ENCODE data around the gene PHEX. TPM values are rescaled to one million over a fixed set of nuclear protein-coding genes. Genes with fewer than 3 reads are reported as not detected.

PHEX gene
- total and polyA plus RNA-seq, 4 donors, result 0.55 to 1.2 (median 0.77) TPM

GRCh38 chrX:22155126-22155525, 123.0 kb downstream of the PHEX start:
- no peaks in the 10 kb centered on the region for H3K4me1 ChIP-seq (ENCODE audit: control insufficient read depth, insufficient read depth, low read length)
- no peak for DNase-seq (ENCODE audit: low read depth in 4 of 6, low spot score in 6 of 6)
- H3K4me3 ChIP-seq (ENCODE audit: low read depth, low read length), result no peak overlapping the region
- no peaks in the 10 kb centered on the region for H3K27me3 ChIP-seq (ENCODE audit: control insufficient read depth, insufficient read depth, low read length)
- no peaks in the 10 kb centered on the region for H3K9me3 ChIP-seq (ENCODE audit: control insufficient read depth, insufficient read depth, low read length)
- WGBS (ENCODE audit: insufficient coverage), result 83% methylated on average over 3 of the region's 6 CpGs
- H3K36me3 ChIP-seq (ENCODE audit: control insufficient read depth, insufficient read depth, low read length), result no peaks in the 10 kb centered on the region
- no peak overlapping the region for H3K27ac ChIP-seq (ENCODE audit: low read depth, low read length)

- no peak overlapping the region for H3K27ac ChIP-seq (ENCODE audit: low read depth, low read length)
- DNase-seq (ENCODE audit: low read depth in 4 of 6, low spot score in 6 of 6), result no peak
- peaks cover 2% of the 10 kb centered on the region for H3K27me3 ChIP-seq (ENCODE audit: control insufficient read depth, insufficient read depth, low read length)
- H3K4me1 ChIP-seq (ENCODE audit: control insufficient read depth, insufficient read depth, low read length), result no peaks in the 10 kb centered on the region
- no peaks in the 10 kb centered on the region for H3K36me3 ChIP-seq (ENCODE audit: control insufficient read depth, insufficient read depth, low read length)
- no peaks in the 10 kb centered on the region for H3K9me3 ChIP-seq (ENCODE audit: control insufficient read depth, insufficient read depth, low read length)
- WGBS (ENCODE audit: insufficient coverage), result 83% methylated on average over 3 of the region's 5 CpGs
- no peak overlapping the region for H3K4me3 ChIP-seq (ENCODE audit: low read depth, low read length)
Observed at GRCh38 chrX:22159071-22159470, 126.9 kb downstream of the PHEX start.

GRCh38 chrX:22163326-22163725, 131.2 kb downstream of the PHEX start:
- Histone ChIP-seq H3K4me3 (ENCODE audit: low read depth, low read length) (no peak overlapping the region), H3K27me3 (ENCODE audit: control insufficient read depth, insufficient read depth, low read length) (peaks cover 2% of the 10 kb centered on the region), H3K36me3 (ENCODE audit: control insufficient read depth, insufficient read depth, low read length) (no peaks in the 10 kb centered on the region), H3K4me1 (ENCODE audit: control insufficient read depth, insufficient read depth, low read length) (no peaks in the 10 kb centered on the region), H3K27ac (ENCODE audit: low read depth, low read length) (no peak overlapping the region), H3K9me3 (ENCODE audit: control insufficient read depth, insufficient read depth, low read length) (no peaks in the 10 kb centered on the region)
- no peak for DNase-seq (ENCODE audit: low read depth in 4 of 6, low spot score in 6 of 6)
- 81% methylated on average over 2 of the region's 3 CpGs for WGBS (ENCODE audit: insufficient coverage)

GRCh38 chrX:22164770-22165388, 132.8 kb downstream of the PHEX start:
- no peak for DNase-seq (ENCODE audit: low read depth in 4 of 6, low spot score in 6 of 6)
- Histone ChIP-seq H3K27ac (ENCODE audit: low read depth, low read length) (no peak overlapping the region), H3K36me3 (ENCODE audit: control insufficient read depth, insufficient read depth, low read length) (no peaks in the 10 kb centered on the region), H3K27me3 (ENCODE audit: control insufficient read depth, insufficient read depth, low read length) (peaks cover 2% of the 10 kb centered on the region), H3K4me1 (ENCODE audit: control insufficient read depth, insufficient read depth, low read length) (no peaks in the 10 kb centered on the region), H3K4me3 (ENCODE audit: low read depth, low read length) (no peak overlapping the region), H3K9me3 (ENCODE audit: control insufficient read depth, insufficient read depth, low read length) (no peaks in the 10 kb centered on the region)
- 88% methylated on average over 1 of the region's 3 CpGs for WGBS (ENCODE audit: insufficient coverage)

- no peak overlapping the region for H3K27ac ChIP-seq (ENCODE audit: low read depth, low read length)
- H3K27me3 ChIP-seq (ENCODE audit: control insufficient read depth, insufficient read depth, low read length), result peaks cover 2% of the 10 kb centered on the region
- H3K4me1 ChIP-seq (ENCODE audit: control insufficient read depth, insufficient read depth, low read length), result no peaks in the 10 kb centered on the region
- no peak for DNase-seq (ENCODE audit: low read depth in 4 of 6, low spot score in 6 of 6)
- no CpG with 5 or more reads among the region's 4 CpGs for WGBS (ENCODE audit: insufficient coverage)
- H3K4me3 ChIP-seq (ENCODE audit: low read depth, low read length), result no peak overlapping the region
- H3K36me3 ChIP-seq (ENCODE audit: control insufficient read depth, insufficient read depth, low read length), result no peaks in the 10 kb centered on the region
- H3K9me3 ChIP-seq (ENCODE audit: control insufficient read depth, insufficient read depth, low read length), result no peaks in the 10 kb centered on the region
Observed at GRCh38 chrX:22165732-22166457, 133.8 kb downstream of the PHEX start.

- Histone ChIP-seq H3K4me1 (ENCODE audit: control insufficient read depth, insufficient read depth, low read length) (no peaks in the 10 kb centered on the region), H3K4me3 (ENCODE audit: low read depth, low read length) (no peak overlapping the region), H3K27me3 (ENCODE audit: control insufficient read depth, insufficient read depth, low read length) (no peaks in the 10 kb centered on the region), H3K36me3 (ENCODE audit: control insufficient read depth, insufficient read depth, low read length) (no peaks in the 10 kb centered on the region), H3K27ac (ENCODE audit: low read depth, low read length) (no peak overlapping the region), H3K9me3 (ENCODE audit: control insufficient read depth, insufficient read depth, low read length) (no peaks in the 10 kb centered on the region)
- WGBS (ENCODE audit: insufficient coverage), result 50% methylated on average over 5 of the region's 7 CpGs
- no peak for DNase-seq (ENCODE audit: low read depth in 4 of 6, low spot score in 6 of 6)
Observed at GRCh38 chrX:22171287-22172060, 139.3 kb downstream of the PHEX start.

- 77% methylated on average over 2 of the region's 5 CpGs for WGBS (ENCODE audit: insufficient coverage)
- Histone ChIP-seq H3K36me3 (ENCODE audit: control insufficient read depth, insufficient read depth, low read length) (no peaks in the 10 kb centered on the region), H3K9me3 (ENCODE audit: control insufficient read depth, insufficient read depth, low read length) (no peaks in the 10 kb centered on the region), H3K4me1 (ENCODE audit: control insufficient read depth, insufficient read depth, low read length) (no peaks in the 10 kb centered on the region), H3K27me3 (ENCODE audit: control insufficient read depth, insufficient read depth, low read length) (no peaks in the 10 kb centered on the region), H3K27ac (ENCODE audit: low read depth, low read length) (no peak overlapping the region), H3K4me3 (ENCODE audit: low read depth, low read length) (no peak overlapping the region)
- no peak for DNase-seq (ENCODE audit: low read depth in 4 of 6, low spot score in 6 of 6)
Observed at GRCh38 chrX:22173966-22174365, 141.8 kb downstream of the PHEX start.

GRCh38 chrX:22177950-22178515, 145.9 kb downstream of the PHEX start:
- WGBS (ENCODE audit: insufficient coverage), result 33% methylated on average over 1 of the region's 7 CpGs
- H3K27ac ChIP-seq (ENCODE audit: low read depth, low read length), result no peak overlapping the region
- H3K27me3 ChIP-seq (ENCODE audit: control insufficient read depth, insufficient read depth, low read length), result no peaks in the 10 kb centered on the region
- no peaks in the 10 kb centered on the region for H3K36me3 ChIP-seq (ENCODE audit: control insufficient read depth, insufficient read depth, low read length)
- no peaks in the 10 kb centered on the region for H3K4me1 ChIP-seq (ENCODE audit: control insufficient read depth, insufficient read depth, low read length)
- peaks cover 6% of the 10 kb centered on the region for H3K9me3 ChIP-seq (ENCODE audit: control insufficient read depth, insufficient read depth, low read length)
- H3K4me3 ChIP-seq (ENCODE audit: low read depth, low read length), result no peak overlapping the region
- no peak for DNase-seq (ENCODE audit: low read depth in 4 of 6, low spot score in 6 of 6)

GRCh38 chrX:22184096-22184495, 152.0 kb downstream of the PHEX start:
- WGBS (ENCODE audit: insufficient coverage), result no CpG with 5 or more reads among the region's 2 CpGs
- H3K27ac ChIP-seq (ENCODE audit: low read depth, low read length), result no peak overlapping the region
- H3K27me3 ChIP-seq (ENCODE audit: control insufficient read depth, insufficient read depth, low read length), result no peaks in the 10 kb centered on the region
- DNase-seq (ENCODE audit: low read depth in 4 of 6, low spot score in 6 of 6), result no peak
- H3K4me3 ChIP-seq (ENCODE audit: low read depth, low read length), result no peak overlapping the region
- no peaks in the 10 kb centered on the region for H3K4me1 ChIP-seq (ENCODE audit: control insufficient read depth, insufficient read depth, low read length)
- peaks cover 6% of the 10 kb centered on the region for H3K9me3 ChIP-seq (ENCODE audit: control insufficient read depth, insufficient read depth, low read length)
- H3K36me3 ChIP-seq (ENCODE audit: control insufficient read depth, insufficient read depth, low read length), result no peaks in the 10 kb centered on the region

All from spinal cord (tissue), 10 donors.